Measurements from ENCODE around the gene CLK3.

- TF ChIP-seq CTCF (IDR thresholded peaks at IDR 0.05), result no peak
- no peak for TF ChIP-seq POLR2A (IDR thresholded peaks at IDR 0.05)
- no peak for TF ChIP-seq POLR2AphosphoS5 (IDR thresholded peaks at IDR 0.05; ENCODE audit: insufficient read depth in 1 of 2, low read depth in 1 of 2)
These were observed 1.4 kb downstream of the CLK3 start for GRCh38 chr15:74616996-74617395.

All from vagina (tissue), 2 donors.